ENCODE data around the gene TMEM95.
A peak's percentile ranks its signal among the peaks of the same experiment; 100 is the strongest.

Gene TMEM95, protein sequence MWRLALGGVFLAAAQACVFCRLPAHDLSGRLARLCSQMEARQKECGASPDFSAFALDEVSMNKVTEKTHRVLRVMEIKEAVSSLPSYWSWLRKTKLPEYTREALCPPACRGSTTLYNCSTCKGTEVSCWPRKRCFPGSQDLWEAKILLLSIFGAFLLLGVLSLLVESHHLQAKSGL

GRCh38 chr17:7355053-7355452, at the start of gene TMEM95:
TSS of gene TMEM95 (plus strand) at chr17:7355156. CDS start at chr17:7355205, 49 bp downstream.
- DNase-seq (ENCODE audit: low spot score) = peak; percentile 43

- DNase-seq (ENCODE audit: low spot score) = peak; percentile 100
Observed at GRCh38 chr17:7306911-7307685, 47.9 kb upstream of the TMEM95 start, which contains the start of gene EIF5A. TSS of gene EIF5A (plus strand) at chr17:7307628. CDS start at chr17:7309636, 2,008 bp downstream.

- peak; percentile 77 for DNase-seq (ENCODE audit: low spot score)
Observed at GRCh38 chr17:7307686-7308624, 47.0 kb upstream of the TMEM95 start.

- peak; percentile 91 for DNase-seq (ENCODE audit: low spot score)
Observed at GRCh38 chr17:7308625-7309433, 46.1 kb upstream of the TMEM95 start.

DNA sequence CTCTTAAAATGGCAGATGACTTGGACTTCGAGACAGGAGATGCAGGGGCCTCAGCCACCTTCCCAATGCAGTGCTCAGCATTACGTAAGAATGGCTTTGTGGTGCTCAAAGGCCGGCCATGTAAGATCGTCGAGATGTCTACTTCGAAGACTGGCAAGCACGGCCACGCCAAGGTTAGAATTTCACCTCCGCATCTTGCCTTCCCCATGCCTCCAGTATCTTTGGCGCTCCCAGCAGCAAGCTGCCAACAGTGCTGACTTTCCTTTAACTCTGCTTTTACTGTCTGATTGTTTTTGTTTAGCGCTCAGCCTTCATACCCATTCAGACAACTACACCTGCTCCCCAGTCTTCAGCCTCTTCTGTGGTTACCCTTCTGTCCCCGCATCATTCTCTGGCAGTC, 45.3 kb upstream of the TMEM95 start:
- no peak for DNase-seq (ENCODE audit: low spot score)

DNA sequence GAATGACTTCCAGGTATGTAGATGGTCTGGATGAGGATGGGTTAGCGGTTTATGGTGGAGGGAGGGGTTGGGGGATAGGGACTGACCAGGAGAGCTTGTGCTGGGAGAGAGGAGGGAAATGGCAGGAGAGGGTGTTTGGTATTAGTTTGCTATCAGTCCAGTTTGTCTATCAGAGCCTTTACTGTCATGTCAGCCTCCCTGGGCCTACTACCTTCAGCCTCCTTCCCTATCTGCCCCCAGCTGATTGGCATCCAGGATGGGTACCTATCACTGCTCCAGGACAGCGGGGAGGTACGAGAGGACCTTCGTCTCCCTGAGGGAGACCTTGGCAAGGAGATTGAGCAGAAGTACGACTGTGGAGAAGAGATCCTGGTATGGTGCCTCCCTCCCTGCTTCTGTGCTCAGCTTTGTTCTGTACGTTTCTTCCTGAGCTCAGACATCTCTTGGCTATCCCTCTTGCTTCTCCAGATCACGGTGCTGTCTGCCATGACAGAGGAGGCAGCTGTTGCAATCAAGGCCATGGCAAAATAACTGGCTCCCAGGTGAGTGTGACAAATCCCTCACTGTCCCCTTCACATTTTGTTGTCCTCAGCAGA, 43.7 kb upstream of the TMEM95 start:
- no peak for DNase-seq (ENCODE audit: low spot score)

DNA sequence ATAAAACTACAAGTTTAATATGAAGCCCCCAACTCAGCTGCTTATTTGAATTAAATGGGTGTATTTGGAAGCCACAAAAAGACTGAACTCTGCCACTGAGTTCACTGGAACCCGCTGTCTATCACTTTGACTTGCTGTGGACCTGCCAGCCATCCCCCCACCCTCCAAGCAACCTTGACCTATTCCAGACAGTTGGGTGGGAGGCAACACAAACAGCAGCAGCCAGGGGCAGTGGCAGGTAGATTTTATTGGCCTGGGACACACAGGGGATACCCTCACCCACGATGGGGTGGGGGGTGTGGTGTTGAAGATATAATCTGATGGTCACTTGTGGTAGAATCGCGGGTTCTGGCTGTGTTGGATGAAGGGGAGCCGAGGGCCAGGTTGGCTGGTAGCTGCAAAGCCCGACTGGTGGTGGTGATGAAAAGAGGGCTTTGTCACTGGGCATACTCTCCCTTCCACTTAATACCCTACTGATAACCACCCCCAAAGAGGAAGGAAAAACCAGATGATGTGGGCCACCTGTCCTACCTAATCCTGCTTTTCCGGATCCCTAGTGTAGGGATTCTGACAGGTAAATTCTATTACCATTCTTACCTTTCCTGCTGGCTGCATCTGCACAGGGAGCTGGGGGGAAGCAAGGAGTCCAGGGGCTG, 42.4 kb upstream of the TMEM95 start:
- no peak for DNase-seq (ENCODE audit: low spot score)

DNA sequence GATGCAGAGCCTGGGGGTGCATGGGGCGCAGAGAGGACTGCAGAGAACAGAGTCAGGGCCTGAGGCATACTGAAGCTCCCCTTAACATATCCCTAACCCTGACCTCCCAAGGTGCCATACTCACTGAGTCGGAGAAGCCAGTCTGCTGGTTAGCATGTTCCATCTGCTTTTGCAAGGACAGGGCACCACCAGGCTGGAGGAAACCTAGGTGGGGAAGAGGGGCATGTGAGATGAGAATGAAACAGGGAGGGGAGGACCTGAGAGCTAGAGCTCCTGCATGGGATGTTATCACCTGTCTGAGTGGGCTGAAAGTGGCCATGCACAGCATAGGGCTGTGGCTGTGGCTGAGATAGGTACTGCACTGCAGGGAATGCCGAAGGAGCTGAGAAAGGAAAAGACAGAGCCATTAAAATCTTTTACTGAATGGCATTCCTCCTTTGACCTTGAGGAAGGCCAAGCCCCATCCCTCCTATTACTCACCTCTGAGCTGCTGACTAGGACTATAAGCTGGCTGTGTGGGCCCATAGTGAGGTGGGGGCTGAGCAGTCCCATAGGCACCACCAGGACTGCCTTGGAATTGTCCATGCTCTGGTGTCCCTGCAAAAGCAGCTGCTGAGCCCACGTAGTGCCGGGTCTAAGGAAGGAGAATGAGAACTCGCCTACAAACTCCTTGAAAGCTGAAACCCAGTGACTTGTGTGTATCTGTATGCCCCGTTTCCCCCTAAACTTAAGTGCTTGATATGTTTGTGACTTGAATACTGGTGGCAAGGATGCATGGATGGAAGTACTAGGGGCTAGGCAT, 41.7 kb upstream of the TMEM95 start:
- DNase-seq (ENCODE audit: low spot score) = no peak

DNA sequence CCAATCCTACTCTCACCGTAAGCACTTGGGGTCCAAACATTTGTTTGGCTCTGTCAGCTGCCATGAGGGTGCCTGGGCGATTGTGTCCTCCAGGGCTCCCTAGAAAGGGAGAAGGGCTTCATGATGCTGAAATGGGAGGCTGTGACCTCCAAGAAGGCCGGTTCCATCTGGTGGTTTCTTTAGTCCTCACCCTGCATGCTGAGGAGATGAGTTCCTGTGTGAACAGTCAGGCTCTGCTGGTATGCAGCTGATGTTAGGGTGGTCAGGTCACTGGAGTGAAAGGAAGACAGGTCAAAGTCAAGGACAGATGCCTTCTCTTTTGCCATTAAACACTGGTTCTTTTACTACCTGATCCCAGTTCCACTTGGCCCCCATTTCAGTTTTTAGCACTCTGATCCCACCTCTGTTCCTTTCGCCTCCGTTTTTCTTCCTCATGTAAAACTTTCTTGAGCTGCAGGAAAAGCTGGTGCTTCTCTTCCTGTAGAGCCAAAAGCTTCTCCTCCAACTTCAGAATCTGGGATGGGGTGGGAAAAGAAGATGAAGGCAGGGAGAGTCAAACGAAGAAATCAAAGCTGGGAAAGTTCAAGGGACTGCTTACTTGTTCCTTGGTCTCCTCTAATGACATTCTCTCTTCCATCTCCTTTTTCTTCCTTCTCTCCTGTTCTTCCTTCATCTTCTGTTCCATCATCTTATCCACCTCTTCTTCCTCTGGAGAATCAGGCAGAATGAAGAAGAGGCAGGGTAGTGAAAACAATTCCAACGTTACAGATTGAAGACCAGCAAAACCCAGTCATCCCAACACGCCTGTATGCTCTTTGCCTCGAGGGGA, 40.9 kb upstream of the TMEM95 start:
- no peak for DNase-seq (ENCODE audit: low spot score)

GRCh38 chr17:7314719-7315569, 40.0 kb upstream of the TMEM95 start, which contains the start of gene GPS2:
TSS of gene GPS2 (minus strand) at chr17:7315360. CDS start at chr17:7315052, 308 bp downstream.
- peak; percentile 89 for DNase-seq (ENCODE audit: low spot score)

- no peak for DNase-seq (ENCODE audit: low spot score)
Observed at GRCh38 chr17:7315570-7316235, 39.3 kb upstream of the TMEM95 start.

GRCh38 chr17:7317161-7317803, 37.7 kb upstream of the TMEM95 start:
- no peak for DNase-seq (ENCODE audit: low spot score)

GRCh38 chr17:7318121-7318860, 36.7 kb upstream of the TMEM95 start:
- DNase-seq (ENCODE audit: low spot score) = no peak

GRCh38 chr17:7321466-7321865, 33.5 kb upstream of the TMEM95 start:
- DNase-seq (ENCODE audit: low spot score) = no peak

DNA sequence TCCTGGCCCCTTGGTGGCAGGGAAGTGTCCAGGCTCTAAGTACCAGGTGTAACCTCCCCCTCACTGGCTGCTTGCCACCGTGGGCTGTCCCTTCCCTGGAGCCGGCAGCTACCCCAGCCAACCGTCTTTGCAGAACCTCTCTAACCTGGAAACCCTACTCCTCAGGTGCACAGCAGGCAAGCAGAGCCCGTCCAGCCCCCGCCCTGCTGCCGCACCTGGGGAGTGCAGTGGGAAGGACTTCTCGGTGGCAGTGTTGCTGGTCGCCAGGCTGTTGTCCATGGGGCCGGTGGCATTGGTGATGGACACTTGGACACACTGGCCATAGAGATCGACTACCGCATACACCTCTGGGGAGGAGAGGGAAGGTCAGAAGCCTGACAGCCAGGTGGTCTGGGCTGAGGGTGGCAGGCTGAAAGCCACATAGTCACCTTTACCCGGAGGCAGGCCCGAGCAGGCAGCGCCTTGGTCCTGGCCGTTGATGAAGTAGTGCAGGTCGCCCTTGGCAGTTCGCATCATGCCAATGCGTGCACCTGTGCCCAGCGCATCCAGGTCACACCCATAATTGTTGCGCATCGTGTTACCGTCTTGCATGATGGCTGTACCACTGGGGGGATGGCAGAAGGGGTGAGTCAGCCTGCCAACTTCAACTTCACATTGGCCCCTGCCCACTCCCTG, 32.3 kb upstream of the TMEM95 start:
- no peak for DNase-seq (ENCODE audit: low spot score)
